GM19395 (cell line): ENCODE results near the gene TRANK1.
"Not testable (repeated sequence)": the region's sequence is repeated elsewhere in the genome, so short reads cannot be mapped to it uniquely, and the experiment has no call there.

ENCODE experiments used
- ATAC-seq: cut with Tn5 transposase; IDR thresholded peaks from one replicate; pipeline ENCODE4 v1.9.1; 2021; ENCODE audit warnings: mild to moderate bottlenecking, moderate library complexity; ENCODE audit not compliant: unreplicated experiment

Gene TRANK1

DNA sequence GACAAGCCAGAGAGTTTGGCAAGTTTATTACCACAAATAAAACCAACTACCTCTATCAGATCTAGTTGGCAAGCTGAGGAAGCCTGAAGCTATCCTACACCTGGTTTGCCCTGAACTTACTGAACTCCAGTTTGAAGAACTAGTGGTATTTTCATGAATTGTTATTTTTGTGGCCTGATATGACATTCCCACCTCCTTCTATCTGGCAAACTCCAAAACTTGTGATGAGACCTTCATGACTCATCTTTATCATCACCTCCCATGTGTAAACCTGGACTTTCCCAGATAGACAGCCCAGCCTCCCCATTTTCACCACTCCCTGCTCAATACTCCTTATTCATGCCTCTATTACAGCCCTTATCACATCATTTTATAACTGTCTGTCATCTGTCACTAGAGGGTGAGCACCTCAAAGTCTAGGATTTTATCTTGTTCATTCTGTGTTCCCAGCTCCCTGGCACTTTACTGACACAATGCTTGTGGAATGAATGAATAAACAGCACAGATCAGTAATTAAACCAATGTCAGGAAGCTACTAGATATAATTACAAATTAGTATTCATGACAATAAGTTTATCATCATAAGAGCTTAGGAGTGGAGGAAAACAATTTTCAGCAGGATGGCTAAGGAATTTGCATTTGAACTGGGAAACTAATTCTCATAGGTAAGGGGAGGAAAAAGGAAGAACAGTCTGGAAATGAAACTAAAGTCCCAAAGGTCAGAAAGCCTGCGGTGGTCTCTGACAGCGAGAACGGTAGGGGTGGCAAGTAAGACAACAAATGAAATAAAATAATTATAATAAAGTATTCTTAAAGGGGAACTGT lies 13.2 kb upstream of the TRANK1 start:
- no peak for ATAC-seq

DNA sequence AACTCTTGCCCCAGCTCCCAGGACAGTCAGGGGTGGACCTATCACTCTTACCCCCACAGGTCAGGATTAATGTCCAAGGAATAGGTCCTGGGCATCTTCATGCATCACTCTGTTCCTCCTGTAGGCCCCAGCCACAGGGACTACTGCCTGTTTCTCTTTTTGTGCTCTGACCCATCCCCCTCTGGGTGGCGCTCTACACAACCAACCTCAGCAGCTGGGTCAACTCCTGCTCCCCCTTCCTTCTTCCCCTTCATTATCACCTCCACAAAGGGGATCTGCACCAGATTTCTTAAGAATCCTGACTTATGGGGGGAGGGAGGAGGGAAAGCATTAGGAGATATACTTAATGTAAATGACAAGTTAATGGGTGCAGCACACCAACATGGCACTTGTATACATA lies 12.2 kb upstream of the TRANK1 start:
- no peak for ATAC-seq

DNA sequence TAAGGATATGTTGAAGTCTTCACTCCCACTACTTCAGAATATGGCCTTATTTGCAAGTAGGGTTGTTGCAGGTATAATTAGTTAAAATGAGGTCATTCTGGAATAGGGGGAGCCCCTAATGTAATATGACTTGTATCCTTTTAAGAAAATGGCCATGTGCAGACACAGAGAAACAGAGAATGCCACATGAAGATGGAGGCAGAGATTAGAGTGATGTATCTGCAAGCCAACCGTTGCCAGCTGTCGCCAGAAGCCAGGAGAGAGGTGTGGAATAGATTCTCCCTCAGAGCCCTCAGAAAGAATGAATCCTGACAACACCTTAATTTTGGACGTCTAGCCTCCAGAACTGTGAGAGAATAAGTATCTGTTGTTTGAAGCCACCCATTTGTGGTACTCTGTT lies 11.3 kb upstream of the TRANK1 start:
- no peak for ATAC-seq

DNA sequence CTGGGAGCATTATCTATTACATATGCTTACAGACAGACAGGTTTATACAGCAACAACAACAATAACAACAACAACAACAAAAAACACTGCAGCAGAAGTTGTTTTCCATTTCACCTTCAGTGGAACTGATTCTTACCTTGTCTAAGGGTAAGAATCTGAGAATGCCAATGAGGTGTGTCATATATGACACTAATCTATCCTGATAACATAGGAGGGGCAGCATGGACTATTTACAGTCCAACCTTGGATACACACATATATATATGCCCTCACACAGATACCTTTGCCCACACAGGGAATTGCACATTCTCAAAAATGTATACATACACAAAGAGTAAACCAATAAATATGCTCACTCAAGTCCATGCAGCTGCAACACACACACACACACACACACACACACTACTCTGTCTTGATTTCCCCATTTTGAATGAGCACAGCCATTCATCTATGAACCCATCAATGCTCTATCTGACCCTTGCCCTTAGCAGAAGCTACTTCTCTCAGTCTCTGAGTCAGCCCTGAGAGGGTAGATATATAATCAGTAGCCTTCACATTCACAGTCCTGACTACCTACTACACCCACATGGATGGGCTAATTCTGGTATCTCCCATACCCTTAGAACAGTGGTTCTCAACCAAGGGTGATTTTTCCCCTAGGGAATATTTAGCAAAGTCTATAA lies 9.7 kb upstream of the TRANK1 start:
- no peak for ATAC-seq

DNA sequence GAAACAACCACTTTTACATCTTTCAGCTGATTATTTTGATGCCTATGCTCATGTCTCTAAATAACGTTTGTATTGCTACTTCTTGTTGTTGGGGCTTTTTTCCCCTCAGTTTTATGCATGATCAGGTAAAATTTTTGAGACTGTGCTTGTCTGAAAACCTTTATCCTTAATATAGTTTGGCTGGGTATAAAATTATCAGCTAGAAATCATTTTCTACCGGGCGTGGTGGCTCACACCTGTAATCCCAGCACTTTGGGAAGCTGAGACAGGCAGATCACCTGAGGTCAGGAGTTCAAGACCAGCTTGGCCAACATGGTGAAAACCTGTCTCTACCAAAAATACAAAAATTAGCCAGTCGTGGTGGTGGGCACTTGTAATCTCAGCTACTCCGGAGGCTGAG lies 3.0 kb upstream of the TRANK1 start:
- not testable (repeated sequence) for ATAC-seq

DNA sequence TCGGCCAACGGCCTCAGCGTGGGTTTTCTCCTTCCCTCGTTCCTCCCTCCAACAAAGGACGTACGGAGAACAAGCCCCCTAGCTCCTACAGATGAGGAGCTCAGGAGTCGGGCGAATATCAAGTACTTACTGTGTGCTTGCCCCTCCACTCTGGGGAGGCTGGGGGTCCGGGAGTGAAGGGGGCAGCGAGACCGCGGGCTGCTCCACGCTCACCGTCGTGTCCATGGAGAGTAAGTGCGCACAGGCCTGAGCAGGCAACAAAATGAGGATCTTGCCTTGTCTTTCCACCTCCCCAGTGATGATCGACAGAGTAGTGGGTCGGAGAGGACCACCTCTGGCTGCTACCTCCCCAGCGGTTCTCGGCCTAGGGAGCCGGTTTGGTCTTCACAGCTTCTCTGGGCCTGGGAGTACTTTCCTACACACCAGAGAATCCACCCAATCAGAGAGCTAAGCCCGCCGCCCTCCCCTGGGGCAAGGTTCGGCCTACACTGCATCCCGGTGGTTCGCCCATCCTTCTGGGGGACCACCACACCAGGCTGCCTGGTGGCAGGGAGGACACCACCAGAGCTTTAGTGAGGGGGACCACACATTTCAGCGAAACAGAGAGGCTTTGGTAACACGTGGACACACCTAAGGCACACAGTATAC lies 603 bp upstream of the TRANK1 start:
- no peak for ATAC-seq

DNA sequence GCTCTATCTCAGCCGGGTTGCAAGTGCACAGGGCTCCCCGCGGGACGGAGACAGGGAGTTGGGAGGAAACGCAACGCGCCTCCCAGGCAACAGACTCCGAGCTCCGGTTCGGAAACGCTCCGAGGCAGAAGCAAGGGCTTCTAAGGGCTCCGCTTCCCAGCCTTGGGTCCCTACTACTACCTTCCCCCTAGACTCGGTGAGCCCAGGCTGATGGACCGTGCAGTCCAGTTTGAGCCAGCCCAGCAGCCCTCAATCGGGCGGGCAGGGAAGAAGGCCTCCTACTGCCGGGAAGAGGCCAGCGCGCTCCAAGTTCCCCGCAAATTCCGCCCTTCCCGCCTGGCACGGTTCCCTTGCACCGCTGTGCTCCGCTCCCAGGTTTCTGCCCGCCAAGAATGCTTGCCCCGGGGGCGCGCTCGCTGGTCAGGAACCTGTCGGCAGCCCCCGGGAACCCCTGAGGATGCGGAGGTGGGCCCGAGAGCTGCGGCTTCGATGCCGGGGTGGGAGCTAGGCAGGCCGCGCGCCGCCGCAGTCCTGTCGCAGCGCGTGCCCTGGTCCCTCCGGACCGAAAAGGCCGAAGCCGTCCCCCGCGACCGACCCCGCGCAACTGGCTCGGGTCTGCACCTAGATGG lies 728 bp downstream of the TRANK1 start:
- ATAC-seq, result peak; percentile 66

DNA sequence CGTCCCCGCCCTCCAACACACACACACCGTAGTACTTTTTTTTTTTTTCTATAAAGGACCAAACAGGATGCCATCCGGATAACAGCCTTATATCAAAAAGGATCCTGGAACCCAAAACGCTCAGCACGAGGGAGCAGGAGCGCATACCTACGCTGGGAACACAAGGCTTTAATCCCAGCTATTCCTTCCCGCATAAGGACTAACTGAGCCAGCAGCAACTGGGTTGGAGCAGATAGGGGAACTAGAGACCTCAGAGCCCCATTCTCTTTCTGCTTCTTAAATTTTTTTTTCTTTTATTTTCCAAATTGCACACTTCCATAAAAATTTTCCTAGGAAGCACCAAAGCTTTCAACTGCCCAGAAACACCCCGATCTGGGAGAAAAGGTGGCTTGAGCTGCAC lies 1.3 kb downstream of the TRANK1 start:
- ATAC-seq, result no peak

DNA sequence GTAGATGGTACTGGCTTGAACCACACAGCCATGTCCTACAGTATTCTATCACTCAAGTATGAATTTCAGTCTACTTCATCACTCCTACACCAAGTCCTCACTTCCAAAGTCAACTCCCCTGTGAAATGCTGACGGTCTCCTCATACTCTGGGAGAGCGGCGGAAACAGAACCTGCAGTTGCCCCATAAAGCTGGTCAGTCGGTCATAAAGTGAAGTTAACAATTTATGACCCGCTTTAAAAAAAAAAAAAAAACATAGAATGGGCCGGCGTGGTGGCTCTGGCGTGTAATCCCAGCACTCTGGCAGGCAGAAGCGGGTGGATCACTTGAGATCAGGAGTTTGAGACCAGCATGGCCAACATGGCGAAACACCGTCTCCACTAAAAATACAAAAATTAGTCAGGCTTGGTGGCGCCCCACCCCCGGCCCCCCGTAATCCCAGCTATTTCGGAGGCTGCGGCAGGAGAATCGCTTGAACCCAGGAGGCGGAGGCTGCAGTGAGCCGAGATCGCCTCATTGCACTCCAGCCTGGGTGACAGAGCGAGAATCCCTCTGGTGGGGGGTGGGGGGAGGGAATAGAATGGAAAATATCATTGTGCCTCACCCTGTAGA lies 2.1 kb downstream of the TRANK1 start:
- ATAC-seq, result no peak

DNA sequence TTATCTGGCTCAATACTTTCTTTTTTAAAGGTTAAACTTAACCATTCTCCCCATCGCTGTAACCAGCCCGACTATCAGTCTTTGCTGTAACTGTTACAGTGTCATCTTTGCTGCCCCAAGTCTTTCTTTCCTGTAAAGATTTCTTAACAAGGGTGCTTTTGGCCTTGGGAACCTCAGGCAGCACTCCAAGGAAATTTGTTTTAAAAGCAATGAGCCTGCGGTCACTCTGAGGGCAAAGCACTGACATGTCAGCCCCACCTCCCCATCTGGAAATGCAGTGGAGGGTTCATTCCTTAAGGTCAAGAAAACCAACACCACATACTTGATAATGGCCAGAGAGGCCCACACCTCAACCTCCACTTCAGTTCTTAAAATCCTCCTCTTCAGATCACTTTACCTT lies 3.2 kb downstream of the TRANK1 start:
- ATAC-seq, result no peak

DNA sequence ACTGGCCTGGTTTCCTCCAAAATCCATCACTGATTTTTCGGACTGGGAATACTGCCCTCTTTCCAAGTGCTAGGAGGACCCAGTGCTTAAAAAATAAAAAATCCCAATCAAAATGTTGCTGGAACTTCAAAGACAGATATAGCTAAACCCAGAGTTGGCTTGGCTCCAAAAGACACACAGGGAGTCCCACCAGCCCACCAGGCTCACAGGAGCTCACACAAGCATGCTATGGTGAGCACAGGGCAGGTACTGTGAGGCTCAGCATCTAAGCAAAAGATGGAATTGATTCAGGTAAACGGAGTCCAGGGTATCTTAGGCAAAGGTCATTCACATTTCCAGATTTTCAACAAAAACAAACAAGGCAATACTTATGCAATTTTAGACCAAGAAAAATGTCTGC lies 3.7 kb downstream of the TRANK1 start:
- ATAC-seq, result no peak

DNA sequence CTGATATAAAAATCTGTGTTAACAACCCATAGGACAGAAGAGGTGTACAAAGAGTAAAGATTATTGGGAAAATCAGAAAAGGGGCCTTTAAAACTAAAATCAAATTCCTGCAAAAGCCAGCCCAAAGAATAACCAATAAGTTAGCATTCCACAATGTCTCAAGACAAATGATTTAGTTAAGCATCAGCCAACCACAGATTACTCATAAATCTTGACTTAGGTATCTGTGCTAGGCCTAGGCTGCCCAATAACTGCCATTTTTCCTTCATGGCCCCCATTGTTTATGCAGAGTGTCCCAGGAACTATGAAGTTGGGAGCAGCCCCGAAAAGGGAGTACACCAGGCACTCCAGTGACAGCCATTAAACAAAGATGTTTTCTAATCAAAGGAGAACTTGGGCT lies 7.4 kb downstream of the TRANK1 start:
- ATAC-seq, result no peak

DNA sequence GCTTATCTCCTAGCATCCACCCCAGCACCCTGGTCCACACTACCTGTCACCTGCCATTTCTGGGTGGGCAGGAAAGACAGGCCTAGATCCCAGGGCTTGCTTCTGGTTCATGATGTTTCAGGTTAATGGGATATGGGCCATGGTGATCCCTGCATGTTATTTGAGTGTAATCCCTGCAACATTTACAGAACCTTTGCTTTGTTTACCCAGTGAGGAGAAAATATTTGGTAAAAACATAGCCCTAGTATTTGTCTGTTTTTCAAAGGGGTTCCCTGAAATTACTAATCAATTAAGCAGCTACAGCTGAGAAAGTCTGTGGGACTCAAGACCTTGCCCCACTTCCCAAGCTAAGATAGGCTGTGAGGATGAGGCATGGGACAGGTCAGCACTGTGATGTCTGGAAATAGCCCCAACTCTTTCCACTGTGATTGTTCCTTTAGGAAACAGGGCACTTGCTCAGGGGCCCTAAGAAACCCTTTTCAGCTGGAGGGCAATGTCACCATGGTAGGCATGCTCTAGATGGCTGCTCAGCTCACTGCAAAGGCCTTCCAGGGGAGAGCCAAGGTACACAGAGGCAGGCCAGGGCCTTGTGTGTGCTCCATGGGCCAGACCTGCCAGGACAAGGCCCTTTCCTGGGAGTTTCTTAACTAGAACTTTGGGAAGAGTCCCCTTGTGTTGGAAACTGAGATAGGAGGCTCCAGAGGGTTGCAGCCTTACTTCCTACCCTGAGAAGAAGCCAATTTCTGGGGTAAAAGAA lies 11.1 kb downstream of the TRANK1 start:
- ATAC-seq, result no peak

DNA sequence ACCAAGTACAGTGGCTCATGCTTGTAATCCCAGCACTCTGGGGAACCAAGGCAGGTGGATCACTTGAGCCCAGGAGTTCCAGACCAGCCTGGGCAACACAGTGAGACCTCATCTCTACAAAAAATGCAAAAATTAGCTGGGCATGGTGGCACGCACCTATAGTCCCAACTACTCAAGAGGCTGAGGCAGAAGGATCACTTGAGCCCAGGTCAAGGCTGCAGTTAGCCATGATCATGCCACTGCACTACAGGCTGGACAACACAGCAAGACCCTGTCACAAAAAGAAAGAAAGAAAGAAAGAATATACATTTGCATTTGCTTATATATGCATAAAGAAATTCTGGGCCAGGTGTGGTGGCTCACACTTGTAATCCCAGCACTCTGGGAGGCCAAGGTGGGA lies 13.4 kb downstream of the TRANK1 start:
- not testable (repeated sequence) for ATAC-seq

DNA sequence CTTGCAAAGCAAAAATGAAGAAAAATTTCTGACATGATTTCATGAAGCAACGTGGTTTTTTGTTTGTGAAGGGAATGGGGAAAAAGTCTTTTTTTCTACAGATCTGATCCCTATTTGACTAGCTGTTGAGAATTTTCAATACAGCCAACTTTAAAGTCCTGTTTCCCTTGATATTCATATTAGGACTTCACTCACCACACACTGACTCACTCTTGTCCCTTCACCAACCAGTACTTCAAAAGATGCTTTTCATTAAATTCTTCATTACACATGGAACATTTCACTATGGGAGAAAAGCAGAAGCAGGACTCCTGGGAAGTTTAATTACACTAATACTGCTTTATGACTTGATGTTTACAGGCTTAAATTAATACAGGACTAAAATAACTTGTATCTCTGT lies 16.6 kb downstream of the TRANK1 start:
- ATAC-seq, result no peak

DNA sequence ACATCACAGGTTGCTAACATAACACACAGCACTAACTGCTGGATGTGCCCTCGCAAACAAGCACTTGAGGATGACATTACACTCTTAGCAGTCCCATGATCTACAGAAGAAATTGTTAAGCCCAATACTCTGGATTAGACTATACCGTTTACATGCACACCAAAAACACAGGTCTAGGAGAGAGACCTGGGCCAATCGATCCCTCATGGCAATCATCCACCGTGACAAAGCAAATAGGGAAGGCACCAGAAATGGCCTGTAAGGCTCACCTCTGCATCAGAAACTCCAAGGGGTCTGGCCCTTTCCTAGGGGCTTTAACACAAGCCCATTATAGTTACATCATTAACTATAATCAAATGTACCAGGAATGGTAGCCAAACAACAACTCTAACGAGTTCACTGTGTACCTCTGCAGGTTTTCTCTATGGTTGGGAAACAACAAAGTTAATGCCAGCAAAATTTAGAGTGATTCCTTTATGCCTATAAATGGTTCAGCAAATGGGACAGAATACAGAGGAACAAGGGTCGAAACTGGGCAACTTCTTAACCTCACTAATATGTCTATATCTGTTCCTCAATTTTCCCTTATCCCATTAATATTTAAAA lies 18.5 kb downstream of the TRANK1 start:
- no peak for ATAC-seq

DNA sequence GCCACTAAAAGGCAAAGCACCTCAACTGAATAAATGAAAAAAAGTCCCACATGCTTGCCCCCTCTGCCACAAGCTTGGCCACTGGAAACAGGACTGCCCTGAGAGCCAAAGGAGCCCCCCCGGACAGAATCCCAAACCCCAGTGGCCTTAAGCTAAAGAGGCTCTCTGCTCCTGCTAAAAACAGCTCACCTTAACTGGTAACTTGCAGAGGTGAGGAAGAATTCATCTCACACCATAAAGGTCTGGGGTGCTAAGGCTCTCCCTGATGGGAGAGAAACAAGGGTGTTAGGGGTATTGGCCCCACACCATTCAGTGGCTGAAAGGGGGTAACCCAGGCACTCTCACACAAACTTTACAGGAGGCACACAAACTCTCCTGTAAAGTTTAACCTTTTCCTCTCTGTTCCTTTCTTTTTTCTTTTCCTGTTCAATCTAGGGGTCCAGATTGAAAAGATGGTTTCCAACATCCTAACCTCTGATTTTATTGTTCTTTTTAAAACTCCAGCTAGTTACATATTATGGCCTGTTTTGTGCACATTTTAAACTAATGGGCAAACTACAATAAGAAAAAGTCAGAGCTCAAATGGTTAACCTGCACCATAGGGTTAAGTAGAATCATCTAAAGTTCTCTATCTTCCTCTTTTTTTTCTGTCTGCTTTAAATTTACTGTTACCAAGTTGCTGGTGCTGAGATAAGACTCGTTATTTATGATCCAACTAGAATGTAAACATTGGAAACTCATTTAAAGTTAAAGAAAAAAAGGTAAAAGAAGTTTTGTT lies 19.9 kb downstream of the TRANK1 start:
- ATAC-seq, result no peak

DNA sequence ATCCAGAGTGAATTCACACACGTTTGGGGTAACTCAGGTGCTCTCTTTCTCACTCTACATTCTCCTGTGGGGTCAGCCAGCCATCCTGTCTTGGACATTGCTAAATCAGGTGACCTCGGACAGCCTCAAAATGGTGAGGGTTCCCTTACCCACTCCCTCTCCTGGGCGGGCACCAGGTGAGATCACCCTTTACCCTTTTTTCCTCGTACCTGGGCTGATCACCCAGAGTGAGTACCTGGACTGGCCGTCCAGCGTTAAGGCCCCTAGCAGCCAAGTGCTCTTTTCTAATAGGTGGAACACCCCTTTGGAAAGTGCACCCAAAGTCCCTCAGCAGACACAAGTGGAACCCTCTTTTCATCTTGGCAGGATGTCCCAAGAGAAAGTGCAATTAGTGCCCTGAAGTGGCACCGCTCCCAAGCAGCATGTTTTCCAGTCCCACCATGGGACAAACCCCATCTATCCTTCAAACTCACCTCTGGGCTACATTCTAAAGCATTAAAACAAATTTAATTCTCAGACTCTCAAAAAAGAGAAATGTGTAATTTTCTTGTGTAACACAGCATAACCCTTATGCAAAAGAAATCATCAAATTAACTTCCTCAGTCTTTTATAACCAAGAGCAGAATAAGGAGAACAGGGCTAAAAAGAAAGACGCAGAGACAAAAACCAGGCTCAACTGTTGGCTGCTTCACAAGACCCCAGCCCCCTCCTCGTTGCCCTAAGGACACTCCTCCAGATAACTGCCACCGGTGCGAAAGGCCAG lies 20.7 kb downstream of the TRANK1 start:
- no peak for ATAC-seq
